Vagina (tissue), 2 donors: ENCODE data around the gene CFHR5. TPM values are rescaled to one million over a fixed set of nuclear protein-coding genes. Genes with fewer than 3 reads are reported as not detected.
"Not testable (repeated sequence)": the region's sequence is repeated elsewhere in the genome, so short reads cannot be mapped to it uniquely, and the experiment has no call there.

Experiments
- DNase-seq, 2 donors: peaks; one replicate each; pipeline ENCODE4 v3.0.0-alpha.2; 2017; ENCODE audit errors: extremely low spot score in 2 of 2
- H3K27ac ChIP-seq: fragments of 200-600 bp; sonication (generic); one replicate; pipeline ENCODE4 v1.5.1; 2019
- H3K27me3 ChIP-seq: fragments of 200-600 bp; sonication (generic); one replicate; pipeline ENCODE4 v1.5.1; 2019
- H3K36me3 ChIP-seq, 2 donors: fragments of 200-600 bp; sonication (generic); one replicate each; pipeline ENCODE4 v1.5.1; 2017 to 2019
- H3K4me1 ChIP-seq: fragments of 200-600 bp; sonication (generic); one replicate; pipeline ENCODE4 v1.5.1; 2019
- H3K4me3 ChIP-seq, 2 donors: fragments of 200-600 bp; sonication (generic); 1 replicate in 1 of 2; 2 replicates in 1 of 2; pipeline ENCODE4 v1.5.1; 2016 to 2019
- H3K9me3 ChIP-seq: fragments of 200-600 bp; sonication (generic); one replicate; pipeline ENCODE4 v1.5.1; 2019
- CTCF ChIP-seq, 3 experiments: fragments of 450-650 bp in 2 of 3; fragments of 200-600 bp in 1 of 3; sonication (generic) in 1 of 3; IDR thresholded peaks; one replicate each; pipeline ENCODE4 v1.5.1; 2017 to 2019; ENCODE audit warnings: antibody characterized with exemption in 3 of 3, mild to moderate bottlenecking in 2 of 3, moderate library complexity in 2 of 3
- POLR2A ChIP-seq, 2 donors: fragments of 450-650 bp; IDR thresholded peaks; one replicate each; pipeline ENCODE4 v1.6.1; 2017; ENCODE audit warnings: antibody characterized with exemption in 2 of 2, mild to moderate bottlenecking in 2 of 2, moderate library complexity in 2 of 2
- POLR2AphosphoS5 ChIP-seq, 2 donors: sonication (generic); formaldehyde crosslinking; IDR thresholded peaks; one replicate each; pipeline ENCODE4 v1.9.0; 2017; ENCODE audit warnings: antibody characterized with exemption in 2 of 2, mild to moderate bottlenecking in 2 of 2, low read depth in 1 of 2; ENCODE audit not compliant: insufficient read depth in 1 of 2
- intact Hi-C: fragments of 100-400 bp; cut with DNase I; formaldehyde crosslinking; loops from one replicate; pipeline ENCODE4 v1.15.1; 2023
- total RNA-seq: library from RNA; depleted of rRNA; stranded (reverse); fragments of >200 nt; gene quantifications from one replicate; pipeline ENCODE4 v1.2.3, GENCODE V29; 2016

Gene CFHR5
- not detected for total RNA-seq

GRCh38 chr1:196977278-196977677 lies at the start of gene CFHR5:
Gene CFHR5, plus strand, starts transcription at chr1:196977556. Its CDS starts 109 bp downstream, at chr1:196977665.
- TF ChIP-seq POLR2A (IDR thresholded peaks at IDR 0.05) (no peak), CTCF (IDR thresholded peaks at IDR 0.05) (no peak), POLR2AphosphoS5 (IDR thresholded peaks at IDR 0.05; ENCODE audit: insufficient read depth in 1 of 2, low read depth in 1 of 2) (no peak)
- no peak for DNase-seq
- Histone ChIP-seq H3K4me1 (no peaks in the 10 kb centered on the region), H3K27ac (no peak within 1 kb of the TSS), H3K27me3 (no peaks in the 10 kb centered on the region), H3K9me3 (no peaks in the 10 kb centered on the region), H3K36me3 (no peaks in the 10 kb centered on the region), H3K4me3 (no peak within 1 kb of the TSS)
- intact Hi-C loops: no loop called here

GRCh38 chr1:196932853-196933252 lies 44.5 kb upstream of the CFHR5 start:
- H3K4me3 ChIP-seq, H3K9me3 ChIP-seq, H3K4me1 ChIP-seq, H3K27me3 ChIP-seq, intact Hi-C loops, DNase-seq, H3K27ac ChIP-seq, H3K36me3 ChIP-seq: not testable (repeated sequence)

GRCh38 chr1:196933531-196934189 lies 43.7 kb upstream of the CFHR5 start:
- Histone ChIP-seq H3K4me3 (no peak overlapping the region), H3K27me3 (no peaks in the 10 kb centered on the region), H3K4me1 (no peaks in the 10 kb centered on the region), H3K9me3 (no peaks in the 10 kb centered on the region), H3K36me3 (no peaks in the 10 kb centered on the region), H3K27ac (no peak overlapping the region)
- TF ChIP-seq POLR2AphosphoS5 (IDR thresholded peaks at IDR 0.05; ENCODE audit: insufficient read depth in 1 of 2, low read depth in 1 of 2) (no peak), CTCF (IDR thresholded peaks at IDR 0.05) (no peak)
- no peak for DNase-seq
- intact Hi-C loops: no loop called here

- H3K36me3 ChIP-seq, H3K27ac ChIP-seq, H3K9me3 ChIP-seq, H3K27me3 ChIP-seq, H3K4me3 ChIP-seq, H3K4me1 ChIP-seq, intact Hi-C loops, DNase-seq: not testable (repeated sequence)
Measured at GRCh38 chr1:196941474-196941873, 35.9 kb upstream of the CFHR5 start.

GRCh38 chr1:196943568-196943967 lies 33.8 kb upstream of the CFHR5 start, which contains the start of gene CFHR2:
Gene CFHR2, plus strand, starts transcription at chr1:196943738. Its CDS starts 143 bp downstream, at chr1:196943881.
- H3K27me3 ChIP-seq, intact Hi-C loops, H3K9me3 ChIP-seq, H3K4me1 ChIP-seq, H3K4me3 ChIP-seq, H3K27ac ChIP-seq, DNase-seq, H3K36me3 ChIP-seq: not testable (repeated sequence)

GRCh38 chr1:196951711-196952394 lies 25.5 kb upstream of the CFHR5 start:
- no peaks in the 10 kb centered on the region for H3K9me3 ChIP-seq
- TF ChIP-seq POLR2AphosphoS5 (IDR thresholded peaks at IDR 0.05; ENCODE audit: insufficient read depth in 1 of 2, low read depth in 1 of 2) (no peak), CTCF (IDR thresholded peaks at IDR 0.05) (no peak)
- no peaks in the 10 kb centered on the region for H3K4me1 ChIP-seq
- no peak for DNase-seq
- intact Hi-C loops: no loop called here
- no peak overlapping the region for H3K4me3 ChIP-seq
- H3K36me3 ChIP-seq: no peaks in the 10 kb centered on the region
- no peaks in the 10 kb centered on the region for H3K27me3 ChIP-seq
- H3K27ac ChIP-seq: no peak overlapping the region
